NCI-H345 treated with DMSO at 0.1 percent for 48 hours (cell line): ENCODE data around the gene WDR20.
"Not testable (repeated sequence)": the region's sequence is repeated elsewhere in the genome, so short reads cannot be mapped to it uniquely, and the experiment has no call there.

Experiments
- DNase-seq: peaks from one replicate; lab custom pipeline; 2025; ENCODE audit not compliant: unreplicated experiment; lab: John Stamatoyannopoulos, UW

WDR20 gene, protein sequence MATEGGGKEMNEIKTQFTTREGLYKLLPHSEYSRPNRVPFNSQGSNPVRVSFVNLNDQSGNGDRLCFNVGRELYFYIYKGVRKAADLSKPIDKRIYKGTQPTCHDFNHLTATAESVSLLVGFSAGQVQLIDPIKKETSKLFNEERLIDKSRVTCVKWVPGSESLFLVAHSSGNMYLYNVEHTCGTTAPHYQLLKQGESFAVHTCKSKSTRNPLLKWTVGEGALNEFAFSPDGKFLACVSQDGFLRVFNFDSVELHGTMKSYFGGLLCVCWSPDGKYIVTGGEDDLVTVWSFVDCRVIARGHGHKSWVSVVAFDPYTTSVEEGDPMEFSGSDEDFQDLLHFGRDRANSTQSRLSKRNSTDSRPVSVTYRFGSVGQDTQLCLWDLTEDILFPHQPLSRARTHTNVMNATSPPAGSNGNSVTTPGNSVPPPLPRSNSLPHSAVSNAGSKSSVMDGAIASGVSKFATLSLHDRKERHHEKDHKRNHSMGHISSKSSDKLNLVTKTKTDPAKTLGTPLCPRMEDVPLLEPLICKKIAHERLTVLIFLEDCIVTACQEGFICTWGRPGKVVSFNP

DNA sequence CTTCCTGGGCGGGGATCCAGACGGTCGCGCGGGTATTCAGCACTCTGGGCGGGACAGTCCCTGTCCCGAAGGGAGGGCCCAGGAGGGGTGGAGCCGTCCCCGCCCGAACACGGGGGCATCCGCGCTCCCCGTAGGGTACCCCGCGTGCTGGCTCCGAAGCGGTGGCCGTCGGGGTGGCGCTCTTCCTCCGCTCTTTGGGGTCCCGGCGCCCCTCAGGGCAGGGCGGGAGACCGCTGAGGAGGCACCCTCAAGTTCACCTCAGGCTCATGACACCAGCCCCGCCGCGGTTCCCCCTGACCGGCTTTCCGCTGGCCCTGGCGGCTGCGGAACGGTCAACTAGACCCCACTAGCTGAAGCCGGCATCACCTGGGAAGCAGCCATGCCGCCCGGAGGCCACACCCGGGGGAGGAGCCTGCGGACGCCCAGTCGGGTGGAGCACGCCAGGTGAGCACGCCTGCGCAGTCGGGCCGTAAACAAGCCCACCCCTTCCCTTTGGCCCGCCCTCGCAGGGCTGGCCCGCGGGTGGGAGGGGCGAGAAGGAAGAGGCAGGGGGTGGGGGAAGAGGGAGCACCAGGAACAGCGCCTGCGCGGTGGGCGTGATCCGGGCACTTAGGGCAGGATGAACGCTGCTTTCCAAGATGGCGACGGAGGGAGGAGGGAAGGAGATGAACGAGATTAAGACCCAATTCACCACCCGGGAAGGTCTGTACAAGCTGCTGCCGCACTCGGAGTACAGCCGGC is at the start of gene WDR20:
Gene WDR20, plus strand, starts transcription at position 612 of the 741 bp plus-strand sequence. Its CDS starts 27 bp downstream, at position 639.
- peak; percentile 97 for DNase-seq

DNA sequence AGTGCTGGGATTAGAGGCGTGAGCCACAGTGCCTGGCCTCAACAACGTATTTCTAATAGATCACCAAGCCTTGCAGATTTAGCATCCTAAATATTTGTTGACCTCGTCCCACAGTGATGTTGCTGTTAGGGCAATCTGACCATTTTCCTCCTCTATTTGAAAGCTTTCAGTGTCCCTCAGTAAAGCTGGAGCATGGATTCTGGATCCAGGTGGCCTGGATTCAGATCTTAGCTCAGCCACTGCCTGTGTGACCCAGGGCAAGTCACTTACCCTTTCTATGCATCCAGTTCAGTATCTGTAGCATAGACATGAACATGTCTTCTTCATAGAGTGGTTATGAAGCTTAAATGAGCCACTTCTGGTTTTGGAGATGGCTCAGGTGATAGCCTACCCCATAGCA is 49.0 kb upstream of the WDR20 start:
- DNase-seq, result no peak

DNA sequence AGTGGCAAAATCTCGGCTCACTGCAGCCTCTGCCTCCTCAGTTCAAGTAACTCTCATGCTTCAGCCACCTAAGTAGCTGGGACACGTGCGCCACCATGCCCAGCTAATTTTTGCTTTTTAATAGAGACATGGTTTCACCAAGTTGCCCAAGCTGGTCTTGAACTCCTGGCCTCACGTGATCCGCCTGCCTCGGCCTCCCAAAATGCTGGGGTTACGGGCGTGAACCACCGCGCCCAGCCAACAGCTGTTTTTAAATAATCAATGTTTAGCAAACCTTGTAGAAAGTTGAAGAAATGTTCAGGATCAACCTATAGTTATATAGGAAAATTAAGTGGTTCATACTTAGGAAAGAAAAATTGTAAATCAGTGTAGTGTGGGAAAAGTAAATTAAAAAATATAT is 46.9 kb upstream of the WDR20 start:
- DNase-seq, result no peak

- no peak for DNase-seq
Observed at GRCh38 chr14:102094101-102094500, 45.6 kb upstream of the WDR20 start.

- DNase-seq, result no peak
Observed at GRCh38 chr14:102095231-102095870, 44.3 kb upstream of the WDR20 start.

GRCh38 chr14:102095871-102096568 is 43.7 kb upstream of the WDR20 start:
- no peak for DNase-seq

- DNase-seq, result peak; percentile 31
Observed at GRCh38 chr14:102096569-102097188, 43.0 kb upstream of the WDR20 start.

DNA sequence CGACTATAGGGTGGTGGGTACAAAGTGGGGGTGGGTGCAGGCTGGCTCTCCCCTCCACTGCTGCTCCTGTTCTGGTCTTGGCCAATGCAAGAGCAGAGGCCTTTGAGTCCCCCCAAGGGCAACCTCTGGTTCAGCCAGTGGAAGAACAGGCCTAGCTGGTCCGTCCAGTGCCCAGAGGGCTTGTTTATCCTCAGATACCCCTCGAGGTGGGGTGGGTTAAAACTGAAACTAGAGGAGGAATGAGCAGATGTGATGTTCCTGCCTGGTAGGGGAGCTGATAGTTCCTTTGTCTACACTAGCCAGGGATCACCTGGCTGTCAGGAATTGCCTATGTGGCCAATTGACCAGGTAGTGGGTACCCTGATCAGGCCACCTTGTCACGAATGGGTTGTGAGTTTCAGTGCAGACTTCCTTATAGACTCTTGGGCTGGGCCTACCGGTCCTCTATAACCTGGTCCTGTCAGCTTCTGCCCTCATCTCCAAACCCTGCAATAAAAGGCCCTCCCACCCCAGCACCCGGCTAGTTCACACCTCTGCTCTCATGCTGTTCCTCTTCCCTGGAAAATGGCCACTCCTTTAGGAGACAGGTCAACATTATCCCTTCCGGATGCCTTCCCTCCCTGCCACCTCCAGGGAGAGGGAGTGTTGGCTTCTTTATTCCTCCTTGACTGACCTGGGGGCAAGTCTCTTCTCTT is 42.1 kb upstream of the WDR20 start:
- DNase-seq, result no peak

GRCh38 chr14:102103062-102103695 is 36.5 kb upstream of the WDR20 start:
- DNase-seq, result no peak

DNA sequence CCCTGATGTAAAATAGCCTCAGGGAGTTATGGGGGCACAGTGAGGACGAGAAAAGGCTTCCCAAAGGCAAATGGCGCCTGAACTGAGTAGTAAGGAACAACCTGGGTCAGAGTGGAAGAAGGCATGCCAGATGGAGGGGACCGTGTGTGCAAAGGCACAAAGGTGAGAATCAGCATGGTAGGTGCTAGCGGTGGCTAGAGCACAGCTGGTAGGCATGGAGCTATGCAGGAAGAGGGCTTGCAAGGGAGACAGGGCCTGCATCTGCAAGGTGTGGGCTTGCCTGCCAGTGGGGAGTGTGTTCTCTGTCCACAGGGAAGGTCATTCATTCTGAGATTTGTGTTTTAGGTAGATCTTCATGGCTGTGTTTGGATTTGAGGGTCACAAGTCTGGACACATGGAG is 34.3 kb upstream of the WDR20 start:
- no peak for DNase-seq

DNA sequence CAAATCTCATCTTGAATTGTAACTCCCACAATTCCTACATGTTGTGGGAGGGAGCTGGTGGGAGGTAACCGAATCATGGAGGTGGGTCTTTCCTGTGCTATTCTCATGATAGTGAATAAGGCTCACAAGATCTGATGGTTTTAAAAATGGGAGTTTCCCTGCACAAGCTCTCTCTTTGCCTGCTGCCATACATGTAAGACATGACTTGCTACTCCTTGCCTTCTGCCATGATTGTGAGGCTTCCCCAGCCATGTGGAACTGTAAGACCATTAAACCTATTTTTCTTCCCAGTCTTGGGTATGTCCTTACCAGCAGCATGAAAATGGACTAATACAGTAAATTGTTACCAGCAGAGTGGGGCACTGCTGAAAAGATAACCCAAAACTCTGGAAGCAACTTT is 30.4 kb upstream of the WDR20 start:
- not testable (repeated sequence) for DNase-seq

DNA sequence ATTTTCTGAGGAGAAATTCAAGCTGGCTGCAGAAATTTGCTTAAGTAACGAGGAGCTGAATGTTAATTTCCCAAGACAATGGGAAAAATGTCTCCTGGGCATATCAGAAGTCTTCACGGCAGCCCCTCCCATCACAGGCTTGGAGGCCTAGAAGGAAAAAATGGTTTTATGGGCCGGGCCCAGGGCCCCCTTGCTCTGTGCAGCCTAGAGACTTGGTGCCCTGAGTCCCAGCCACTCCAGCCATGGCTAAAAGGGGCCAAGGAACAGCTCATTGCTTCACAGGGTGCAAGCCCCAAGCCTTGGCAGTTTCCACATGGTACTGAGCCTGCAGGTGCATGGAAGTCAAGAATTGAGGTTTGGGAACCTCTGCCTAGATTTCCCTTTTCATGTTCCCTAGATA is 28.6 kb upstream of the WDR20 start:
- no peak for DNase-seq

DNA sequence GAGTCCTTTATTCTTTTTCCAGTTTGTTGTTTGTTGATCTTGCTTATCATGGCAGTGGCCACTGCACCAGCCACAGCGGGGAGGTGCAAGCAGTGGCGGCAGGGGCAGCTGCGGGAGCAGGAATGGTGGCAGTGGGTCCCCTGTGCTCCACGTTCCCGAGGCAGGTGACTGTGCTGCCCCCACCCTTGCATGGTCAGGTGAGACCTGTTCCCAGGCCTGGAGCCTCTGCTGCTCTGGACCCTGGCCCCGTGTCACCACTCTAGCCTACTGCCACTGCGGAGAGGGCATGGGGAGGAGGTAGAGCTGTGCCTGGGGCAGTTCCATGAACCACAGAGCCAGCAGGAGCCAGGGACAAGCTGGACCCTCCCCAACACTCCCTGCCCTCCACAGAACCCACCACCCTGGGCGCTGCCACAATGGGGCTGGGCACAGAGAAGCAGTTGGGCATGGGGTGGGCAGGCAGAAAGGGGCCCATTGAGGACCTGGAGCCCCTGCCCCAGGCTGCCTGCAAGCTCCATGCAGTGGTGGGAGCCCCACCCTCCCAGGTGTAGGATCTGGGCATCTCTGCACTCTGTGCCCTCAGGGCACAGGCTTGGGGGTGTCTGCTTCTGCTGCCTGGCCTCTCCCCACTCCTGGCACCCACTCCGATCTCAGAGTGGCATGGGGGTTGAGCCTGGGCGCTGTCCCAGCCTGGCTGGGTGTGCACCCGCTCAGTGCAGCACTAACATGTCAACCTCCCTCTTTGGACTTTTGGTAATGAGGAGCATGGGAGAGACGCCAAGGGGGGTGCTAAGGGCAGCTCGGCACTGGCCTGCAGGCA is 23.1 kb upstream of the WDR20 start:
- DNase-seq, result no peak

DNA sequence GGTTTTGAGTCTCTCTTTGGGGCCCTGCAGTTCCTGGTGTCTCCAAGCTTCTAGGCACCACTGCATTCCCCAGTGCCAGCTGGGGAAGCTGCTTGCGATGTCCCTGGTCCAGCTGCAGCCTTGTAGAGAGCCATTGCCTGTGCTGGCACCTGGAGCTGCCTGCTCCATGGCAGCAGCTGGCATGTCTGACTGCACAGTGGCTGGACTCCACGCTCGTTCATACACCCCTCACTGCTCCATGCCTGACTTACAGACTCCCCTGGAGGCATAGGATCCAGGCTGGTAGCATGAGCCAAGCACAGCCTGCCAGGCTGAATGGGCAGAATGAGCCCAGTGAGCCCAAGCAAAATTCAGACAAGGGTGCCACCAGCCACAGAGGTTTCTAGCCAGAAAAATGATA is 21.8 kb upstream of the WDR20 start:
- DNase-seq, result no peak

GRCh38 chr14:102120888-102121287 is 18.8 kb upstream of the WDR20 start:
- DNase-seq, result no peak

- DNase-seq, result no peak
Observed at GRCh38 chr14:102121567-102121966, 18.1 kb upstream of the WDR20 start.

DNA sequence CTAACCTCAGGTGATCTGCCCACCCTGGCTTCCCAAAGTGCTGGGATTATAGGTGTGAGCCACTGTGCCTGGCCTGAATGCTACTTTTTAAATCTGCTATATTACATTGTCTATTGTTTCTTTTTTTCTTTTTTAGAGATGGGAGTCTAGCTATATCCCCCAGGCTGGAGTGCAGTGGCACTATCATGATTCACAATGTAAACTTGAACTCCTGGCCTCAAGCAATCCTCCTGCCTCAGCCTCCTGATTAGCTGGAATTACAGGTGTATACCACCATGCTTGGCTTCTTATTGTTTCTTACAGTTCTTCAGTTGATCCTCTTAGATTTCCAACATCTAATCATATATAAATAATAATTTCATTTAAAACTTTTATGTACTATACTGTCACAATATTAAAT is 15.3 kb upstream of the WDR20 start:
- no peak for DNase-seq

DNA sequence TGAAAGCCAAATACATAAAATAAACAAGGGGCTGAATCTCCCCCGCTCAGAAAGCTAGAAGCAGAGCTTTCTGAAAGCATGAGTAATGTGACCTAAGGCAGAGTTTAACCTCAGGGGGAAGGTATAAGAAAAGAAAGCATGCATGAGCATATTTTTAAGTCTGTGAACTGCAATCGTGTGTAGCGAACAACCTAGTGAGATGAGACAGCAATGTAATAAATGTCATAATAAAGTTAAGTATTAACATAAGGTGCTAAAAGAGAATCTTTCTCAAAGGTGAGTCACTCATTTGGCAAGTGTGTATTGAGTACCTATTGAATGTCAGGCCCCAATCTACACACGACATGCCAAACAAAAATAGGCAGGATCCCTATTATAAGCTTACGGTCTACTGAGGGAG is 14.2 kb upstream of the WDR20 start:
- no peak for DNase-seq
